NCI-H2107 treated with DMSO at 0.1 percent for 48 hours (cell line): ENCODE measurements around the gene ATP5PD.
A peak's percentile ranks its signal among the peaks of the same experiment; 100 is the strongest.
"Not testable (repeated sequence)": the region's sequence is repeated elsewhere in the genome, so short reads cannot be mapped to it uniquely, and the experiment has no call there.

Experiments
- DNase-seq: peaks from one replicate; lab custom pipeline; 2025; ENCODE audit not compliant: unreplicated experiment; lab: John Stamatoyannopoulos, UW

The ATP5PD gene

GRCh38 chr17:75025398-75025734, 21.4 kb downstream of the ATP5PD start:
- DNase-seq = not testable (repeated sequence)

GRCh38 chr17:75024686-75025397, 21.9 kb downstream of the ATP5PD start:
- DNase-seq = no peak

- no peak for DNase-seq
These were observed 26.2 kb downstream of the ATP5PD start for GRCh38 chr17:75020331-75021110.

- DNase-seq = no peak
These were observed 27.1 kb downstream of the ATP5PD start for GRCh38 chr17:75019710-75020109.

- DNase-seq = no peak
These were observed 27.6 kb downstream of the ATP5PD start for GRCh38 chr17:75019146-75019545.

GRCh38 chr17:75013092-75013559, 33.6 kb downstream of the ATP5PD start:
- DNase-seq = no peak

- peak; percentile 60 for DNase-seq
These were observed 34.2 kb downstream of the ATP5PD start, which contains the start of gene MRPL58 for GRCh38 chr17:75012346-75013091. TSS of gene MRPL58 (plus strand) at chr17:75012670. CDS start at chr17:75012687, 17 bp downstream.

- DNase-seq = no peak
These were observed 34.7 kb downstream of the ATP5PD start for GRCh38 chr17:75012096-75012345.

GRCh38 chr17:75011401-75012095, 35.2 kb downstream of the ATP5PD start:
- DNase-seq = peak; percentile 45

- DNase-seq = peak; percentile 69
These were observed 35.9 kb downstream of the ATP5PD start for GRCh38 chr17:75010683-75011400.

- DNase-seq = no peak
These were observed 37.5 kb downstream of the ATP5PD start for GRCh38 chr17:75009139-75009724.

- peak; percentile 28 for DNase-seq
These were observed 38.4 kb downstream of the ATP5PD start for GRCh38 chr17:75008373-75008772.

- no peak for DNase-seq
These were observed 40.1 kb downstream of the ATP5PD start for GRCh38 chr17:75006653-75007052.

- not testable (repeated sequence) for DNase-seq
These were observed 40.7 kb downstream of the ATP5PD start for GRCh38 chr17:75006084-75006483.

GRCh38 chr17:75005291-75005690, 41.5 kb downstream of the ATP5PD start:
- DNase-seq = no peak

- DNase-seq = no peak
These were observed 42.4 kb downstream of the ATP5PD start for GRCh38 chr17:75004371-75004770.

- no peak for DNase-seq
These were observed 42.8 kb downstream of the ATP5PD start for GRCh38 chr17:75003957-75004355.

GRCh38 chr17:75003070-75003956, 43.5 kb downstream of the ATP5PD start:
- DNase-seq = no peak
